ENCODE results near the gene INS.

- no peak for TF ChIP-seq CTCF (IDR thresholded peaks at IDR 0.05)
- no peak for TF ChIP-seq POLR2AphosphoS5 (IDR thresholded peaks at IDR 0.05)
These were observed 48.9 kb upstream of the INS start for GRCh38 chr11:2209900-2210321.

Measured in prostate gland (tissue), 2 donors.